ENCODE measurements around the gene ERAP2. TPM values are rescaled to one million over a fixed set of nuclear protein-coding genes. Genes with fewer than 3 reads are reported as not detected.
A peak's percentile ranks its signal among the peaks of the same experiment; 100 is the strongest.

Gene ERAP2
- total RNA-seq, 1 experiment from 2014 or later: 33.1 TPM

DNA sequence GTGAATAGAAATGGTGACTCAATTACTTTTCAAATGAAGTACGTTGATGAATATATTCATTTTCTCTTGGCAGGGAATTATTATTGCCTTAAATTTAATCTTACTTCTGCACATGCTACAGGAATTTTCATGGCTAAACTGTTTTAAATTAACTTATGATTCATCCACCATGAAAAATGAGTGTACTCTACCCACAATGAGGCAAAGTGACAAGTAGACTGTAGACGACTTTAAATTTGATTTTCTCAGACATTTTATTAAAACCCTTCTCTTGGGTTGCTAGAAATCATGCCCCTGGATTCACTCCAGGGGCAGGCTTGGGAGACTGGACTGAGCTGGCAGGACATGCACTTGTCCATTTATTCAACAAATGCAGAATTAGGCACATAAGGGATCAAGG lies 23.5 kb upstream of the ERAP2 start:
- no peak overlapping the region for H3K4me3 ChIP-seq
- no peaks in the 10 kb centered on the region for H3K36me3 ChIP-seq
- no peaks in the 10 kb centered on the region for H3K9me3 ChIP-seq (replicated peaks)
- H3K27ac ChIP-seq: no peak overlapping the region
- H3K4me1 ChIP-seq (replicated peaks): no peaks in the 10 kb centered on the region; the same call in 1 of the 2 replicates
- H3K27me3 ChIP-seq (replicated peaks): no peaks in the 10 kb centered on the region
- DNase-seq (ENCODE audit: low read depth in 1 of 2, low spot score in 2 of 2): no peak

DNA sequence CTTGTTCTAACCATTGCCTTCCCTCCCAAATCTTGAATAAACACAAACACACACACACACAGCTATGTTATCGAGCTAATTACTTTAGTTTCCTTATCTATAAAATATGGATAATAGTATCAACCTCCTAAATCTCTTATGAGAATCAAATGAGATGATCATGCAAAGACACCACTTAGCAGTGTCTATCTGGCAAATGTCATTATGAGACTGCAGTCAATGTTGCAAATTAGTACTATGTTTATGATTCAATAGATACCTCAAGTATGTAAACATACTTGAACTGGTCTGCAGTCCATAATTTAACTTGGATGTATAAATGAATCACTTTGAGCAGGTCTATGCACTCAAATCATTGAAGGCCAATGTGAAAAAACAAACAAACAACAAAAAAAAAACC lies 22.2 kb upstream of the ERAP2 start:
- Histone ChIP-seq H3K9me3 (replicated peaks) (no peaks in the 10 kb centered on the region), H3K27me3 (replicated peaks) (no peaks in the 10 kb centered on the region), H3K36me3 (no peaks in the 10 kb centered on the region), H3K4me3 (no peak overlapping the region), H3K27ac (no peak overlapping the region), H3K4me1 (replicated peaks) (no peaks in the 10 kb centered on the region; the same call in 1 of the 2 replicates)
- DNase-seq (ENCODE audit: low read depth in 1 of 2, low spot score in 2 of 2): no peak

DNA sequence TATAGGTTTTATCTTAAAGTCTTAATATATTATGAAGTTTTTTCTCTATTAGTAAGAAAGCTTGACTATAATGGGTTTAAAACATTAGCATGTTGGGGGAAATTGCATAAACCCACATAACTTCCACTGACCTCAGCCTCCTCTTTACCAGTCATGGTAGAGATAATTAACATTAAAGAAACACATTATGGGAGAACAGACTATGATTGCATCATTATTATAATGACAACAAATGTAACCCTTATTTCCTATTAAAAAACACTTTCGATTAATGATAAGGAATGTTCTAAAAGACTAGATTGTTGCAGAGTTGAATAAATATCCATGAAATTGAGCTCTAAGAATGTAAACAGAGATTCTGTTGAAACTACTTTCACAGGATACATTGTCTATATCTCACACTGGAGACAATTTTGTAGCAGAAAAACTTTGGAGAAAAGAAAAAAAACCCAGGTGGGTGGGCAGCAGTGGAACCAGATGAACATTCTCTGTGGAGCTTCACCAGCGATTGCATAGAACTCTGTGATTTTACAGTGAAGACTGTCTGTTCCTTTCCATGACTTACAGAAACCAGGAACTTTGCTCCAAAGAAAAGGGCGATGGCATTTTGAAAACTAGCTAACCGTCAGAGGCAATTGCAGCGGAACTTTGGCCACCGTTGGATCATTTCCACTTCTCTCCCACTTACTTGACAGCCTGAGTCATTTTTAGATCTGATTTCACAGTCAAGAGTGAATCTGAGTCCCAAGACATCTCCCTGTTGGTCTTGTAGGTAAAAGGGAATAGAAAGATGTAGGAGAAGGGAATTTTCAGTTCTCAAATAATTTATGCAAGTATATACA lies 21.0 kb upstream of the ERAP2 start:
- Histone ChIP-seq H3K27ac (no peak overlapping the region), H3K4me1 (replicated peaks) (no peaks in the 10 kb centered on the region; the same call in 1 of the 2 replicates), H3K27me3 (replicated peaks) (no peaks in the 10 kb centered on the region), H3K9me3 (replicated peaks) (no peaks in the 10 kb centered on the region), H3K4me3 (no peak overlapping the region), H3K36me3 (no peaks in the 10 kb centered on the region)
- DNase-seq (ENCODE audit: low read depth in 1 of 2, low spot score in 2 of 2): no peak

DNA sequence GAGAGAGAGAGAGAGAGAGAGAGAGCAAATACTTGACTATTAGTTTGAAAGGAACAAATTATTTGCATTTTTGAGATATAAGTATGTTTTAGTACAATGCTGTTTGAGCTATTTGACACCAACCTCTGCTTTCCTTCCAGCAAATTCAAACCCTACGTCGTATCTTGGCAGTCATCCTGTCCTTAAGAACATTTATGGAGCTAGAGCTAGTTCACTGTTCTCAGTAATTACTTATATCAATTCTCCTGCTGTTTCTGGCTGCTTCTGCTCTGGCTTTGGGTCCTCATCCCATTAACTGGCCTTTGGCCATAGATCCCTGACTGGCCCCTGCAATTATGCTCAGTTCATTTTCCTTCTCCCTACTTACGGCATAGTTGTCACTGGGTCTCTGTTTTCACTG lies 19.9 kb upstream of the ERAP2 start:
- H3K27me3 ChIP-seq (replicated peaks): no peaks in the 10 kb centered on the region
- no peak overlapping the region for H3K27ac ChIP-seq
- no peaks in the 10 kb centered on the region for H3K36me3 ChIP-seq
- H3K9me3 ChIP-seq (replicated peaks): no peaks in the 10 kb centered on the region
- DNase-seq (ENCODE audit: low read depth in 1 of 2, low spot score in 2 of 2): no peak
- no peak overlapping the region for H3K4me3 ChIP-seq
- H3K4me1 ChIP-seq (replicated peaks): no peaks in the 10 kb centered on the region; the same call in 1 of the 2 replicates

DNA sequence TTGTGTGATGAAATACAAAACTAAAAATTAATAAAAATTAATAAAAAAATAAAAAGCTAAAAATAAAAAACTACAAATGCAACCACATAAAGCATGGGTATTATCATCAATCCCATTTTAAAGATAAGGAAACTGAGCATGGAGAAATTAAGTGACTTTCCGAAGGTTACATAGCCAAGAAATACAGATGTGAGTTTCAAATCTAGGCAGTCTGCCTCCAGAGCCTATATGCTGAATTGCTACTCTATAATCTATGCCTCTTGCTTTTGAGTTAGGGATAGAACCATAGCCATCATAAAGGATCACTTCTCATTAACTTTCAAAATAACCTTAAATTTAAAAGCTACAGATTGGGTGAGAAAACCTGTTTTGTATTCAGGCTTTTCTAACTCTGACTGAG lies 18.8 kb upstream of the ERAP2 start:
- H3K9me3 ChIP-seq (replicated peaks): no peaks in the 10 kb centered on the region
- H3K4me3 ChIP-seq: no peak overlapping the region
- H3K27ac ChIP-seq: no peak overlapping the region
- no peak for DNase-seq (ENCODE audit: low read depth in 1 of 2, low spot score in 2 of 2)
- H3K36me3 ChIP-seq: no peaks in the 10 kb centered on the region
- H3K4me1 ChIP-seq (replicated peaks): no peaks in the 10 kb centered on the region; the same call in 1 of the 2 replicates
- H3K27me3 ChIP-seq (replicated peaks): no peaks in the 10 kb centered on the region

DNA sequence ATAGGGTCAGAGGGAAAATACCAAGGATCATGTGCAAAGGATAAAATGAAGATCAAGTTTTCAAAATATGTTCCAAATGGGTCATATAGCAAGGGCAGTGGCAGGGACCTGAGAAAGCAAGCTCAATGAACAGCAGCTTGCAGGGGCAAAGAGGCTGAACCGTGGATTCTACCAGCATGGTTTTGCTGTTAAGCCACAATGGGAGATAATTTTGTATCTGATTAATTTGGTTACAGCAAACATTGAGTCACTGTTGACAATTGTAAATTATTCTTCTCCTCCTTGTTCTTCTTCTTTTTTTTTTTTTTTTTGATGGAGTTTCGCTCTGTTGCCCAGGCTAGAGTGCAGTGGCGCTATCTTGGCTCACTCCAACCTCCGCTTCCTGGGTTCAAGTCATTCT lies 18.4 kb upstream of the ERAP2 start:
- H3K27ac ChIP-seq: no peak overlapping the region
- DNase-seq (ENCODE audit: low read depth in 1 of 2, low spot score in 2 of 2): no peak
- no peaks in the 10 kb centered on the region; the same call in 1 of the 2 replicates for H3K4me1 ChIP-seq (replicated peaks)
- H3K36me3 ChIP-seq: no peaks in the 10 kb centered on the region
- no peaks in the 10 kb centered on the region for H3K9me3 ChIP-seq (replicated peaks)
- H3K27me3 ChIP-seq (replicated peaks): no peaks in the 10 kb centered on the region
- no peak overlapping the region for H3K4me3 ChIP-seq

DNA sequence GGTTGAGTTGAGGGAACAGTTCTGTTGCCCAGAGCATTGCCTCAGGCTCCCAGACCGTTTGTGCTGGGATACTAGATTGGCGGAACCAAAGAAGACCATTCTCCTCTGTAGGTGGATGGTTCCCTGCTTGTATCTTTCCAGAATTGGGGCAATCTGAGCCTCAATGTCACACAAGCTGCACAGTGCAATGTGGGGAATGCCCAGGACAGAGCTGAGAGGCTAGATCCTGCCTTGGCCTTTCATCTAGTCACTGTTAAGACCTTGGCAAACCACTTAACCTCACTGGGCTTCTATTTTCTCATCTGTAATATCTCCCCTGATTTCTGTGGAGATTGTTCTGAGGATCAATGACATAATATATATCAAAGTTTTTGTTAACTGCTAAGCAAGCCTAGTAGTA lies 16.9 kb upstream of the ERAP2 start:
- H3K36me3 ChIP-seq: no peaks in the 10 kb centered on the region
- no peaks in the 10 kb centered on the region for H3K27me3 ChIP-seq (replicated peaks)
- no peak for DNase-seq (ENCODE audit: low read depth in 1 of 2, low spot score in 2 of 2)
- H3K4me3 ChIP-seq: no peak overlapping the region
- no peaks in the 10 kb centered on the region; the same call in 1 of the 2 replicates for H3K4me1 ChIP-seq (replicated peaks)
- H3K9me3 ChIP-seq (replicated peaks): no peaks in the 10 kb centered on the region
- H3K27ac ChIP-seq: no peak overlapping the region

DNA sequence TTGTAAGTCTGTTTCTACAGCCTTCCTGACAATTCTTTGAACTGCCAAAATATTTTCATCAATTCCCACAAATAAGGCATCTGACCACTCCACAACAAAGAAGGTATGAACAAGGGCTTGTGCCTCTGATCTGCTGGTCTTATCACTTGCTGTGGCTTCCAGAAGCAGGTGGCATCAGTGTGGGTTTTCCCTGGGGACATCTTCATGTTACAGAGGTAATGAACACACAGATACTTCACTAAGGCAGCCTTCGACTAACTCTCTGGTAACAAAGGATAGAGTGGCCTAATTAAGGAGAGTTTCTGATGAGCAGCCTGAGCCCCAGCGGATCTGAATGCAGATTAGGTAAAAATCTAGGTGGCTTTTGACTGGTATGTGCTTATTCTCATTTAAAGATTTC lies 15.2 kb upstream of the ERAP2 start:
- H3K4me1 ChIP-seq (replicated peaks): no peaks in the 10 kb centered on the region
- no peak overlapping the region for H3K4me3 ChIP-seq
- H3K36me3 ChIP-seq: no peaks in the 10 kb centered on the region
- H3K27ac ChIP-seq: no peak overlapping the region
- H3K27me3 ChIP-seq (replicated peaks): peaks cover 5% of the 10 kb centered on the region; the same call in 1 of the 2 replicates
- no peak for DNase-seq (ENCODE audit: low read depth in 1 of 2, low spot score in 2 of 2)
- H3K9me3 ChIP-seq (replicated peaks): no peaks in the 10 kb centered on the region

DNA sequence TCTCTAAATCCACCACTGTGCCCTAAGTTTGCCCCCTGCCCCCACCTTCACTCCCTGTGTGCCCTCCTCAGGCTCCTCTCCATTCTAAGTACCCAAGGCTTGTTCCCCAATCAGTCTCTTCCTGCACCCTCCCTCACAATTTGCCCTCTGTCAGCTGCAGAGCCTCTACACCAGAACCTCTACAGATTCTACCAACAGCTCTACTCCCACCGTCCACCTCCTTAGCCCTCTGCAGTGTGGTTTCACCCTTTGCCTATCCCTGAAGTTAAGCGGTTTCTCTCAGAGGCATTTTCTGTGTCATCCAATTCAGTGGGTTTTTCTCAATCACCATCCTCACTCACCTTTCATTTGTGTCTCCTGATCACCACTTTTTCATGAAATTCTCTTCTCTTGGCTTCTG lies 13.2 kb upstream of the ERAP2 start:
- no peak for DNase-seq (ENCODE audit: low read depth in 1 of 2, low spot score in 2 of 2)
- H3K27me3 ChIP-seq (replicated peaks): peaks cover 5% of the 10 kb centered on the region; the same call in 1 of the 2 replicates
- H3K27ac ChIP-seq: no peak overlapping the region
- H3K4me1 ChIP-seq (replicated peaks): no peaks in the 10 kb centered on the region
- H3K9me3 ChIP-seq (replicated peaks): no peaks in the 10 kb centered on the region
- no peaks in the 10 kb centered on the region for H3K36me3 ChIP-seq
- H3K4me3 ChIP-seq: no peak overlapping the region

DNA sequence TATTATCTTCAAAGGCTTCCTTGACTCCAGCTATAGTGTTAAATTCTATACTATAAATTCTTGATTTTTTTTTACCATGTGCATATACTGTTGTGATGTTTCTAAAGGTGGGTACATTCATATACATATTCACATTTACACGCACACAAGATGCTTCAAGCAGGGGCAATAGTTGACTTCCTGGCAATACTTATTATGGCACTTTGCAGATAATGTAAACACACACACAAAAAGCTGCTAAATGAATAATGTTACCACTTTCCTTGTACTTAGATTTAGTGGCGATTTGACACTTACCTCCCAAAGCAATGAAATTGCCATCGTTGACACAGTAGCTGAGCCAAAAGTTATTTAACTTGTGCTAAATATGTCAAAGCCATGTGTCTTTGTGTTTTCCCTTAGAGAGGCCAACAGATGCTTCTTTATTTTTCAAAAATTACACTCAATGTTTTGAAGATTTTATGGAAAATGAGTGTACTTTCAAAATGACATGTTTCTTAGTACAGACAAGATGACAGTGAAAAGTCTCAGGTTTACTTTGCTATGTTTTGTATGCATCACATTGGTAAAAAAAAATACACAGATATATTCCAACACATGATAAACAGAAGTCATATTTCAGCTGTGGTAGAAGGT lies 12.2 kb upstream of the ERAP2 start:
- Histone ChIP-seq H3K4me3 (no peak overlapping the region), H3K27me3 (replicated peaks) (peaks cover 5% of the 10 kb centered on the region; the same call in 1 of the 2 replicates)
- DNase-seq (ENCODE audit: low read depth in 1 of 2, low spot score in 2 of 2): no peak

DNA sequence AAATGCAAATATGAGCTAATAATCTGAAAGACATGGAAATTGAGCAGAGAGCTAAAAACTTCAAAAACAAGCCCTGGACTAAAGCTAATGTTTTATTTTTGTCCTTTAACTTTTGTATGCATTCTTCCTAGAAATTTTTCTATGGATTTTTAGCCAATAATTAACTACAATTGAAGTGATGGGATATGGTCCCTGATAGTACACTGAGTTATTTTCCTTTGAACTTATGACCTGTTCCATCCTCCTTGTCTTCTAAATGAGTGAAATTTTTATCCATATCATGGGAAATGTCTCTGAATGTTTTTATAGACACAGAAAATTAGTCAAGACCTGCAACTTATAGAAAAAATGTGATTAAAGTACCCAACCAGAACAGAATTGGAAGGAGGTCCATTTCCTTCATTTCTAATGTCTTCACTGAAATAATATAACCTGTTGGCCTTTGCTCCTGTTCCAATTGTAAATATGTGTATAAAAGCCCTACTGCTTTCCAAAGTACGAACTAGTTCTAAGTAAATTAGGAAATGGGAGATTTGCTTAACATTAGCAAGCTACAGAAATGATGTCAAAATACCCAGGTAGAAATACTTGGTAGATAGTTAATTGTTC lies 11.3 kb upstream of the ERAP2 start:
- Histone ChIP-seq H3K27me3 (replicated peaks) (peaks cover 5% of the 10 kb centered on the region; the same call in 1 of the 2 replicates), H3K36me3 (no peaks in the 10 kb centered on the region), H3K27ac (no peak overlapping the region), H3K4me3 (no peak overlapping the region), H3K9me3 (replicated peaks) (no peaks in the 10 kb centered on the region), H3K4me1 (replicated peaks) (no peaks in the 10 kb centered on the region)
- DNase-seq (ENCODE audit: low read depth in 1 of 2, low spot score in 2 of 2): no peak

More for the DNA sequence above, 12.2 kb upstream of the ERAP2 start:
- no peaks in the 10 kb centered on the region for H3K9me3 ChIP-seq (replicated peaks)
- no peak overlapping the region for H3K27ac ChIP-seq
- no peaks in the 10 kb centered on the region for H3K36me3 ChIP-seq
- H3K4me1 ChIP-seq (replicated peaks): no peaks in the 10 kb centered on the region

DNA sequence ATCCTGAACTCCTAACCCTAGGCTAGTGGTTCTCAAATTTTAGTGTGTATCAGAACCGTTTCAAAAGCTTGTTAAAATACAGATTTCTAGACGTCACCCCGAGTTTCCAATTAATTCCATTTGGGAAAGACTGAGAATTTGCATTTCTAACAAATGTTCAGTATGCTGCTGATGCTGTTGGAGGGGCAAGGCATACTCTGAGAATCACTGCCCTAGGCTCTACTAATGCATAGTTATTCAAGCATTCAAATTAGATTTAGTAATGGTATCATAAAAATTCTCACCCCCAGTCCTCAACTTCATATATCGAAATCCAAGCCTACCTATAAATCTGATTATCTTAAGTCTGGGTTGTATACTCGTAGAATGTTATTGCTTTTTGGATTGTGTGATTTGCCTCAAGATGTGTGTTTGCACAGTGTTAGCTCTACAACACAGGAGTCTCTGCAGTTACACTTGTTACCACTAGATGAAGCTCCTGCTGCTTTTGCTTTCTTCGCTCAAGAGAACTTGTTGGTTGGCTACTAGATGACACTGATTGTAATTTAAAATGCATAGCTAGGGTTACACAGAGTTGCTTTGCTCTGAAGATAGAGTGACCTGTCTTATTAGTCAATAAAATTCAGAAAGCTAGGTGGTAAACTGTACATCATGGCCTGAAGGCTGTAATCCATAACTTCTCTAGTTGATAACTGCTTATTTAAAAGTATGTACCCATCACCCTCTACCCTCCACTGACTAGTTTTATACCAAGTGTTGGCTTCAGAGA lies 7.5 kb upstream of the ERAP2 start:
- Histone ChIP-seq H3K36me3 (no peaks in the 10 kb centered on the region), H3K27me3 (replicated peaks) (peaks cover 5% of the 10 kb centered on the region; the same call in 1 of the 2 replicates), H3K4me1 (replicated peaks) (no peaks in the 10 kb centered on the region), H3K9me3 (replicated peaks) (no peaks in the 10 kb centered on the region), H3K27ac (no peak overlapping the region), H3K4me3 (no peak overlapping the region)
- DNase-seq (ENCODE audit: low read depth in 1 of 2, low spot score in 2 of 2): peak in 1 of 2 experiments; percentile 40

DNA sequence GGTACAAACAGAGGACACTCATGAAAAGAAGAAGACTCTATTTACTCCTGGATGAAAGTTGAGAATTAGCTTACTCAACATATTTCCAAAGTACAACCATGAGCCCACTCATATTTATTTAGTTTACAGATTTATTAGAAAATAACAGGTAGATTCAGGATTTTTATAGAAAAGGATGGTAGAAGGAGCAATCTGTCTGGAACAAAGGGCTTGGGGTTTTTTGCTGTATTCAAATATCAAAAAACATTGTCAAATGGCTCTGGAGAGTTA lies 7.0 kb upstream of the ERAP2 start:
- H3K36me3 ChIP-seq: no peaks in the 10 kb centered on the region
- H3K4me1 ChIP-seq (replicated peaks): no peaks in the 10 kb centered on the region
- H3K9me3 ChIP-seq (replicated peaks): no peaks in the 10 kb centered on the region
- no peak for DNase-seq (ENCODE audit: low read depth in 1 of 2, low spot score in 2 of 2)
- no peak overlapping the region for H3K4me3 ChIP-seq
- H3K27ac ChIP-seq: no peak overlapping the region
- peaks cover 5% of the 10 kb centered on the region; the same call in 1 of the 2 replicates for H3K27me3 ChIP-seq (replicated peaks)
